B cell (primary cell): ENCODE results near the gene TMEM108.

Experiments
- CTCF ChIP-seq: fragments of 200-600 bp; IDR thresholded peaks from one replicate; pipeline ENCODE4 v1.8.0; 2022; ENCODE audit warnings: antibody characterized with exemption, mild to moderate bottlenecking
- EZH2 ChIP-seq: IDR thresholded peaks from 2 replicates; pipeline ENCODE4 v1.6.1; 2012; ENCODE audit warnings: borderline replicate concordance, low read depth, mild to moderate bottlenecking, moderate library complexity, low read length; ENCODE audit not compliant: insufficient read depth, poor library complexity, severe bottlenecking

- TF ChIP-seq CTCF (no peak), EZH2 (no peak)
Measured at GRCh38 chr3:133277813-133278212, 239.6 kb downstream of the TMEM108 start.
